Vagina (tissue), 2 donors: ENCODE measurements around the gene SAFB.

Experiments used
- POLR2AphosphoS5 ChIP-seq, 2 donors: sonication (generic); formaldehyde crosslinking; IDR thresholded peaks; one replicate each; pipeline ENCODE4 v1.9.0; 2017; ENCODE audit warnings: antibody characterized with exemption in 2 of 2, mild to moderate bottlenecking in 2 of 2, low read depth in 1 of 2; ENCODE audit not compliant: insufficient read depth in 1 of 2
- TF ChIP-seq, protein P1 (sequence below), 3 experiments: fragments of 450-650 bp in 2 of 3; fragments of 200-600 bp in 1 of 3; sonication (generic) in 1 of 3; IDR thresholded peaks; one replicate each; pipeline ENCODE4 v1.5.1; 2017 to 2019; ENCODE audit warnings: antibody characterized with exemption in 3 of 3, mild to moderate bottlenecking in 2 of 3, moderate library complexity in 2 of 3

DNA sequence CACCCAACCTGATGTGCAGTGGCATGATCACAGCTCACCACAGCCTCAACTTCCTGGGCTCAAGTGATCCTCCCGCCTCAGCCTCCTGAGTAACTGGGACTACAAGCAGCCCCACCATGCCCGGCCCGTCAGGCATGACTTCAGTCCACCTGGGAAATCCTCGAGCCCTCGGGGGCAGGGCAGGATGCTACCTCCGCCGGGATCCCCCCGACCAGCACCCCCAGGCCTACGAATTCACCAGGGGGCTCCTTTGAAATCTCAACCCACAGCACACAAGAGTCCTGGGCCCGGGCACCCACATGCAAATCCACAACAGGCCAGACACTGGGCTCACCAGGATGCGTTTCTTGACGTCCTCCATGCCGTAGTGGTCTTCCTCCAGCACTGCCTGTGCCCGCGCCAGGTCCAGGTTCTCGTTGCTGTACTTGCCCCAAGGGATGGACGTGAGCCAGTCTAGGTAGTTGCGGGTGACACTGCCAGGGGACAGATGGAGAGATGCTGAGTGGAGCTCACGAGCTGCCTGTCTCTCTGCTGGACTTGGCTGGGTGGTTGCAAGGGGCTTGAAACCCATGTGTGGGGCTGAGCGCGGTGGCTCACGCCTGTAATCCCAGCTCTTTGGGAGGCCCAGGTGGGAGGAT is 77.7 kb downstream of the SAFB start:
- TF ChIP-seq, protein P1, sequence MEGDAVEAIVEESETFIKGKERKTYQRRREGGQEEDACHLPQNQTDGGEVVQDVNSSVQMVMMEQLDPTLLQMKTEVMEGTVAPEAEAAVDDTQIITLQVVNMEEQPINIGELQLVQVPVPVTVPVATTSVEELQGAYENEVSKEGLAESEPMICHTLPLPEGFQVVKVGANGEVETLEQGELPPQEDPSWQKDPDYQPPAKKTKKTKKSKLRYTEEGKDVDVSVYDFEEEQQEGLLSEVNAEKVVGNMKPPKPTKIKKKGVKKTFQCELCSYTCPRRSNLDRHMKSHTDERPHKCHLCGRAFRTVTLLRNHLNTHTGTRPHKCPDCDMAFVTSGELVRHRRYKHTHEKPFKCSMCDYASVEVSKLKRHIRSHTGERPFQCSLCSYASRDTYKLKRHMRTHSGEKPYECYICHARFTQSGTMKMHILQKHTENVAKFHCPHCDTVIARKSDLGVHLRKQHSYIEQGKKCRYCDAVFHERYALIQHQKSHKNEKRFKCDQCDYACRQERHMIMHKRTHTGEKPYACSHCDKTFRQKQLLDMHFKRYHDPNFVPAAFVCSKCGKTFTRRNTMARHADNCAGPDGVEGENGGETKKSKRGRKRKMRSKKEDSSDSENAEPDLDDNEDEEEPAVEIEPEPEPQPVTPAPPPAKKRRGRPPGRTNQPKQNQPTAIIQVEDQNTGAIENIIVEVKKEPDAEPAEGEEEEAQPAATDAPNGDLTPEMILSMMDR (IDR thresholded peaks at IDR 0.05) = no peak
- TF ChIP-seq POLR2AphosphoS5 (IDR thresholded peaks at IDR 0.05; ENCODE audit: insufficient read depth in 1 of 2, low read depth in 1 of 2) = no peak
